ENCODE results near the gene CELA2A.
"Not testable (repeated sequence)": the region's sequence is repeated elsewhere in the genome, so short reads cannot be mapped to it uniquely, and the experiment has no call there.

Gene CELA2A

DNA sequence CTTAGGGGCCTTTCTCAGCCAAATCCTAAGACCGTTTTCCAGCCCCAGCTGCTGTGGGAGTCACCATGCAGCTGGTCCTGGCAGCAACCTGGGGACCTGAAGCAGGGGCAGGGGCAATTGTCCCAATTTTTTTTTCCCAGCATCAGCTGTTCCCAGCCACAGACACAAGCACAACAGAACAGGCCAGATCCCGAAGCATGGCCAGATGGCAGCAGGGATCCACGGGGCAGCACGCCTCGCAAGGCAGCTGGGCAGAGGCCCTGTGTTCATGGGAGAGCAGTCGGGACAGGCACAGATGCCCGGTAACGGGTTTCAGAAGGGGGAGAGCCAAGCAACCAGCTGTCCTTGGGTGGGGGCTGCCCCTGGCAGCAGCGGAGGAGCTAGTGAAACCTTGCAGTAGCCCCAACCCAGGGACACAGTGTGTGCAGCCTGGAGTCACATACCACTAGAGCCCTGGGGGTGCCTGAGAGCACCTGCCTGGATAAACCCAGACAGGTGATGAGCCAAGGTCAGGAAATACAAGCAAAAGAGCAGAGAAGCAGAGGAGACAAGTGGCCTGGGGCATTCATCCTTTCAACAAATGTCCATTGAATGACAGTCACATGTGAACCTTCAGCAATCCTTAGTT lies 13.4 kb downstream of the CELA2A start:
- DNase-seq, result peak; percentile 80 to 94

DNA sequence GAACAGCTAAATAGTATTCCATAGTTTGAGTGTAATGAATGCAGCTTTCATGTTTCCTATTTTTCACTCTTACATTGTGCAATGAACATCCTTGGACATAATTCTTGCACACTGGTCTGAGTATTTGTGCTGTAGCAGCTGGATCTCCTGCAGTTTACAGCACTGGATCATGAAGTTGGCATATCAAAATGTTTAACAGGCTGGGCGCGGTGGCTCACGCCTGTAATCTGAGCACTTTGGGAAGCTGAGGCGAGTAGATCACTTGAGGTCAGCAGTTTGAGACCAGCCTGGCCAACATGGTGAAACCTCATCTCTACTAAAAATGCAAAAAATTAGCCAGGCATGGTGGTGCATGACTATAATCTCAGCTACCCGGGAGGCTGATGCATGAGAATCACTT lies 14.5 kb downstream of the CELA2A start:
- not testable (repeated sequence) for DNase-seq

DNA sequence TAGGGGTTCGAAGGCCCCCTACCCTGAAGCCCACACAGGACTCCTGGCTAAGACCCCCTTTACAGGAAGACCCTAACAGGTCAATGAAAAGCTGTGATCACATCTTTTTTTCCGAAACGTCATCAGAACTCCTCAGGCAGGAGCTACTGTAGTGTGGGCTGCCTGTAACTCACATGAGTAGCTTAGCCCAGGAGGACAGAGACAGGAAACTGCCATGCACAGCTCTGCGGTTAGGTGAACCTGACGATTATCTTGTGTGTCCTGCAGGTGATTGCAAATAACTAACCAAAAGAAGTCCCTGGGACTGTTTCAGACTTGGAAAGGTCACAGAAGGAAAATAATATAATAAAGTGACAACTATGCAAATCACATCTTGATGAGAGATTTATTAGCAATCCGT lies 15.2 kb downstream of the CELA2A start:
- DNase-seq, result not testable (repeated sequence)

DNA sequence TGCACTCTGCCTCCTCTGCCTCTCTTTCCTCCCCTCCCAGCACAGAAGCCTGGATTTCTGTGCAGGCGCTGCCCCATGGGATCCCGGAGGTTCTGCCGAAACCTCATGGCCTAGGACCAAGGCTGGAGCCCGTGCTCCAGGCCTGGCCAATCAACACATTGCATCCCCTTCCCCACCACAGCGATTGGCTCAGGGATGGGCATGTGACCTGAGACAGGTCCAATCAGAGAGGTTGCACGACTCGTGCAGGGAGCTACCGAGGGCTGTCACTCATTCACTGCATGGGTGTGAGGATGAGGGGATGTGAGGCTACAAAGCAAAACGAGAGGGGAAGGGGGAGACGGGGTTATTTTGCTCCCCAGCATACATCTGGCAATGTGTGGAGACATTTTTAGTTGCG lies 16.1 kb downstream of the CELA2A start:
- DNase-seq, result no peak

DNA sequence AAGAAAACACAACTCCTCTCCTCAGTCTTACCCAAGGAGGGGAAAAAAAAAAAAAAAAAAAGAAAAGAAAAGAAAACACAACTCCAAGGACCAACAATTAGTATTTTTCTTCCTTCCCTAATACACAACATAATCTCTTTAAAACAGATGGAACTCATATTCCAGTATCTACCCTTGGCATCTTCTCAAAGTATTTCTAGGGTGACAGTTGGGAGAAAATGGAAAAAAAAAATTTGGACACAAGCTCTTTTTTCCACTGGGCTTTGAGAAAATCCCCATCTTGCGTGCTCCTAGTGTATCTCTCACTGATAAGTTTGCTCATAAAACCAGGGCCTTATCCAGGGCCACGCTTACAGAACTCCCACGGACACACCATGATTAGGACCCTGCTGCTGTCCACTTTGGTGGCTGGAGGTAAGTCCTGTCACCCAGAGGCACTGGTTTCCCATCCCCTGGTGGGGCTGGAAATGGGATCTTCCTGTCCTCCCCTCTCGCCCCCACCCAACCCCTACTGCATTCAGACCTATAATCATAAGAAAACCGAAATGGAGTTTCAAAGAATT lies 19.3 kb downstream of the CELA2A start, which contains the start of gene CELA2B:
CELA2B (plus strand) TSS at position 353 of the 563 bp plus-strand sequence; CDS start at position 375, 22 bp downstream.
- DNase-seq, result no peak

DNA sequence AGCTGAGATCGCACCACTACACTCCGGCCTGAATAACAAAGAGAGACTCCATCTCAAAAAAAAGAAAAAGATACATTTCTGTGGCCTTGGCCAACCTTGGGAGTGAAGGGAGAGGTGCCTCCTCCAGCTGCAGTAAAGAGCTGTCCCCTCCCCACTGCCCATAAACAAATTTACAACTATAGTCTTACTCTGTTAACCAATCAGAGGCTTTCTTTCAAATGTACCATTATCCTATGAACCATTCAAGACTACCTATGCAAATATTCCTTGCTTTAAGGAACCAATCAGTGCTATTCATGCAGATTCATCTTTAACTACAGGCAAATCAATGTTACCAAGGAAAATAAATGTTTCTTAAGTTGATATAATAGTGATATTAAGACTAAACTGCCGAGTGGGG lies 20.4 kb downstream of the CELA2A start:
- DNase-seq, result no peak

DNA sequence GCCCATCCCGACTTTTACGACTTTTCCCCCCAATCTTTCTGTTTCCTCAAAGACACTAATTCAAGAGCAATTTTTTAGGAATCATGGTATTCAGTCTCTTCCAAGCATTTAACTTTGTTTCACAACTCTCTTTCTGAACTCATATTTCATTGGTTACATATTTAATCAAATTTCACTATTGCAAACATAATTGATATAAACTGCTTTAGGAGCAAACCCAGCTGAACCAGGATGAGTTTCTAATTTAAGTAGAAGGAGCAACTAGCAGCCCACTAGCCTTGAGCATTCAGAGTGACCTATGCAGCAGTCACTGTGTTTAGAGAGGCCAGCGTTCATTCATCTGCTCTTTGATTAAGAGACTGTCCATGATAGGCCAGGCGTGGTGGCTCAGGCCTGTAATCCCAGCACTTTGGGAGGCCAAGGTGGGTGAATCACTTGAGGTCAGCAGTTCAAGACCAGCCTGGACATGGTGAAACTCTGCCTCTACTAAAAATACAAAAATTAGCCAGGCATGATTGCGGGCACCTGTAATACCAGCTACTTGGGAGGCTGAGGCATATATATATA lies 21.2 kb downstream of the CELA2A start:
- DNase-seq, result no peak

DNA sequence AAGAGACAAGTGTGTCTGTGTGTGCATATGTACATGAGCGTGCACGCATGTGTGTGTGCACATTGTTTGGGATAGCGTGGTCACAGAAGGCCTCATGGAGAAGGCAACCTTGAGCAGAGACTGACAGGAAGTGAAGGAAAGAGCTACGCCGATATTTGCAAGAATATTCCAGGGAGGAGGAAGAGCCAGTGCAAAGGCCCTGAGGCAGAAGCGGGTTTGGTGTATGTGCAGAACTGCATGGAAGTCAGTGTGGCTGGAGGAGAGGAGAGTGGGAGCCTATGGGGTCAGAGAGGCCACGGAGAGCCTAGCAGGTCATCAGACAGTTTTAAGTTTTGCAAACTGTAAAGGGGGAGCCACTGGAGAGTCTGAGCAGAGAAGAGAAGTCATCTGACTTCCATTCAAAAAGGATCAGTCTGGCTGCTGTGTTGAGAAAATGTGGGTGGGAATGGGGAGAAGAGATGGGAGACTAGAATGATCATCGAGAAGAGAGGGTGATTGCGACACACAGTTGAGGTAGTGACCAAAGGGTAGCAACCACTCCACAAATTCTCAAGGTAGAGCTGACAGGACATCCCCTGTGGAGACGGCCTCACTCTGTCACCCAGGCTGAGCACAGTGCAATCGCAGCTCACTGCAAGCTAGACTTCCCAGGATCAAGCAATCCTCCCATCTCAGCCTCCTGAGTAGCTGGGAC lies 23.3 kb downstream of the CELA2A start:
- DNase-seq, result no peak

DNA sequence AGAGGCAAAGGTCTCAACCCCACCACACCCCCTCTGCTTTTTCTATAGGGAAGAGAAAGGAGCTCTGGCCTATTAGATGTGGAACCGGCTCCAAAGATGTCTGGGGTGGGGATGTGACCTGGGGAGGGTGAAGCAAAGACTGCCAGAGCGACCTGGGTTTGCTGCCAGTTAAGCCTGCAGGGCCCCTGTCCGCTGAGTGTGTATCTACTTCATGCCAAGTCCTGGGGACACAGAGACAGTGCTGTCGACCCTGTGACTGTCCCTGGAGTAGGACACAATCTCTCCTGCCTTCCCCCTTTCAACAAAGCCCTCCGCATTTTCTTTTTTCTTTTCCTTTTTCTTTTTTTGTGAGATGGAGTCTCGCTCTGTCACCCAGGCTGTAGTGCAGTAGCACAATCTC lies 25.9 kb downstream of the CELA2A start:
- DNase-seq, result not testable (repeated sequence)

DNA sequence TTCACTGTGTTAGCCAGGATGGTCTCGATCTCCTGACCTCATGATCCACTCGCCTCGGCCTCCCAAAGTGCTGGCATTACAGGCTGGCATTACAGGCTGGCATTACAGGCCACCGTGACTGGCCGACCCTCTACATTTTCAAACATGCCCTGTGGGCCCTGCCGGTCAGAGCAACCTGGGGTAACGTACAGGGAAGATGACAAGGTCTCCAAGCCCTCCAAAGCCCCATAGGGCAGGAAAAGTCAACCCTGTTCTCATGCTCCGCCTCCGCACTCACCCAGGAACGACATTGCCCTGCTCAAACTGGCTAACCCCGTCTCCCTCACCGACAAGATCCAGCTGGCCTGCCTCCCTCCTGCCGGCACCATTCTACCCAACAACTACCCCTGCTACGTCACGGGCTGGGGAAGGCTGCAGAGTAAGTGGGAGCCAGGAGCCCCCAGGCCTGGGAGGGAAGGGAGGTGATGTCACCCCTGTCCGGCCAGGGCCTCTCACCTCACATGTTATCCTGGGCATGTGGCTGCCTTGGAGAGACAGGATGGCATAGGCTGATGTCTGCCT lies 26.5 kb downstream of the CELA2A start:
- not testable (repeated sequence) for DNase-seq

DNA sequence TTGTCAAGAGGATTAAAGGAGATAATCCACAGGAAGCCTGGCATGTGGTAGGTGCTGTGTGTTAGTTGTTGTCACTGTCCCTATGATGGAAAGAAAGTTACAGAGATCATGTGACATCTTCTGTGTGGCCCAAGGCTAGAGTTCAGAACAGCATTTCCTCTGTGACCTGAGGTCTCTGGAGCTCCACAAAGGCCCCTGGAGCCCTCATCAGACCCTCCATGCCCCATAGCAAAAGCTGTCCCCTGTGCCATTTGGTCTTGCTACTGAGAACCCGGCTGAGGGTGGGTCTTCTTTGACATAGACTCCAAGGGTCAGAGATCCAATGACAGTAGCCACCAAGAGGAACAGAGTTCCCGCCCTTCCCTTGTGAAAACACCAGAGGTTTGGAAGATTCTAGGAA lies 27.4 kb downstream of the CELA2A start:
- DNase-seq, result peak; percentile 31 to 72

DNA sequence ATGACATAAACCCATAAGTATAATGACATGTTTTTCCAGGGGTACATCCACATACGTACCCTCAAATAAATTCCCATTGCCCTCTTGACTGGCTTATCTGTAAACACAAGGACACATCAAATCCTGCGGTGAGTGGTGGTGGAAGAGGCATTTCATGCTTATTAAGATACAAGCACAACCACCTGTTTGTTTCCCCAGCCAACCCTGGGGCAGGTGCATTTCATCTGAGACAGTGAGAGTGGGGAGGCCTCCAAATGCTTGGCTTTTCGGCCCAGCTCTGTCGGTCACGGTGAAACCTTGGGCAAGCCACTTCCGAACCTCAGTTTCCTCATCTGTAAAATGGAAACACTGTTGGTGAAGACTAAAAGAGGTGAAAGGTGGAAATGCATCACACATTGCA lies 27.9 kb downstream of the CELA2A start:
- DNase-seq, result not testable (repeated sequence)

DNA sequence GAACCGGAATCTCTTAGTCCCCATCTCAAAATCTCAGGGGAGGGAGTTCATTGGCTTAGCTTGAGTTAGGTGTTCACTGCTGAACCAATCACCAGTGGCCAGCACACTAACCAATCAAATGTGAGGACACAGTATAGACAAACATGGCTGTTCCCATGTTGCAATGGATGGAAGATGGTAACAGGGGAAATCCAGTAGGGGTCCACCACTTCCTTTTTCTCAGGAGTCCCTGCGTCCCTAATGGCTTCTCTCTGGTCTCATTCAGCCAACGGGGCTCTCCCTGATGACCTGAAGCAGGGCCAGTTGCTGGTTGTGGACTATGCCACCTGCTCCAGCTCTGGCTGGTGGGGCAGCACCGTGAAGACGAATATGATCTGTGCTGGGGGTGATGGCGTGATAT lies 29.1 kb downstream of the CELA2A start:
- DNase-seq, result no peak

DNA sequence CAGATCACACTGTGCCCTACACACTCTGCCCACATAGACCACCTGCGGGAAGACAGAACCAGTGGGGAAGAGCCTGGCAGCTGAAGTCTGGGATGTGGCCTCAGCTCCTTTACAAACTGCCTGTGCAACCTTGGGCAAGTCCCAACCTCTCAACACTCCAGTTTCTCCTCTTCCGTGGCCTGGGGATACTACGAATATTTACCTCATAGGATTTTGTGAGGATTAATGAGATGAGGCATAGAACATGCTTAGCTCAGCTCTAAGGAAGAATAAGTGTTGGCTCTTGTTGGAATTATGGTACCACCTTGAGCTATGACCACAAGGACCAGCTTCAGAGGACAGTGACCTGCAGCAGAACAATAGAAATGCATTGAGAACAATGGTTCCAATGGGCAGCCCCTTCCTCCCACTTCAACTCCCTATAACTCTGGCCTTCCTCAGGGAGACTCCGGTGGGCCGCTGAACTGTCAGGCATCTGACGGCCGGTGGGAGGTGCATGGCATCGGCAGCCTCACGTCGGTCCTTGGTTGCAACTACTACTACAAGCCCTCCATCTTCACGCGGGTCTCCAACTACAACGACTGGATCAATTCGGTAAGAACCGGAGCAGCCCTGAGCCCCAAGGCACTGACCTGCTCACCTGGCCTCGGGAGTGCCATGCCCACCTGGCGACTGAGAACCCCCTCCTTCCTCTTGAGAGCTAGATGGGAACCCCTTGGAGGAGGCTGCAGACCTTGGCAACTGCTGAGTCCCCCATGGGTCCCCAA lies 30.5 kb downstream of the CELA2A start:
- not testable (repeated sequence) for DNase-seq

DNA sequence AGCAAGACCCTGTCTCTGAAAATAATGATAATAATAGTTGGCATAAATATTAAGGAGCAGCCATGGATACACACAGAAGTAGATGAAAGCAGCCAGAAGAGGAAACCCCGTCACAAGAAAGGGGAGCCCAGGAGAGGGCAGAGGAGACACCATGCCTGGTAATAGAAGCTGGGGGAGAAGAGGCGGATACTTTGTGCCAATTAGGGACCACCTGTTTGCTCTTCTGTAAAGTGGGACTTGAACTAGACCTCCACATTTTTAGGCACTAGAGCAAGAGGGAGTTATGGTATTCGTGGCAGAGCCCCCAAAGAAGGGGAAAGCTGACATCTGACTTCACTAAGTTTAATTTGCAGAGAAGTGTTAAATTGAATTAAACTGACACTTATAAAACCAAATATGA lies 31.8 kb downstream of the CELA2A start:
- DNase-seq, result peak in 1 of 2 experiments; percentile 22

DNA sequence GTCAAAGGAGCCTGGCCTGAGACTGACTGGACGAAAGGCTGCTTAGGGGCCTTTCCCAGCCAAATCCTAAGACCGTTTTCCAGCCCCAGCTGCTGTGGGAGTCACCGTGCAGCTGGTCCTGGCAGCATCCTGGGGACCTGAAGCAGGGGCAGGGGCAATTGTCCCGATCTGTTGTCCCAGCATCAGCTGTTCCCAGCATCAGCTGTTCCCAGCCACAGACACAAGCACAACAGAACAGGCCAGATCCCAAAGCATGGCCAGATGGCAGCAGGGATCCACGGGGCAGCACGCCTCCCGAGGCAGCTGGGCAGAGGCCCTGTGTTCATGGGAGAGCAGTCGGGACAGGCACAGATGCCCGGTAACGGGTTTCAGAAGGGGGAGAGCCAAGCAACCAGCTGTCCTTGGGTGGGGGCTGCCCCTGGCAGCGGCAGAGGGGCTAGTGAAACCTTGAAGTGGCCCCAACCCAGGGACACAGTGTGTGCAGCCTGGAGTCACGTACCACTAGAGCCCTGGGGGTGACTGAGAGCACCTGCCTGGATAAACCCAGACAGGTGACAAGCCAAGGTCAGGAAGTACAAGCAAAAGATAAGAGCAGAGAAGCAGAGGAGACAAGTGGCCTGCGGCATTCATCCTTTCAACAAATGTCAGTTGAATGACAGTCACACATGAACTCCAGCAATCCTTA lies 32.7 kb downstream of the CELA2A start:
- DNase-seq, result peak; percentile 92 to 98

DNA sequence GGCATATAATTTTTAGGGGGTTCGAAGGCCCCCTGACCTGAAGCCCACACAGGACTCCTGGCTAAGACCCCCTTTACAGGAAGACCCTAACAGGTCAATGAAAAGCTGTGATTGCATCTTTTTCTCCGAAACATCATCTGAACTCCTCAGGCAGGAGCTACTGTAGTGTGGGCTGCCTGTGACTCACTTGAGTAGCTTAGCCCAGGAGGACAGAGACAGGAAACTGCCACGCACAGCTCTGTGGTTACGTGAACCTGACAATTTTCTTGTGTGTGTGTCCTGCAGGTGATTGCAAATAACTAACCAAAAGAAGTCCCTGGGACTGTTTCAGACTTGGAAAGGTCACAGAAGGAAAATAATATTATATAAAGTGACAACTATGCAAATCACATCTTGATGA lies 34.5 kb downstream of the CELA2A start:
- DNase-seq, result not testable (repeated sequence)

DNA sequence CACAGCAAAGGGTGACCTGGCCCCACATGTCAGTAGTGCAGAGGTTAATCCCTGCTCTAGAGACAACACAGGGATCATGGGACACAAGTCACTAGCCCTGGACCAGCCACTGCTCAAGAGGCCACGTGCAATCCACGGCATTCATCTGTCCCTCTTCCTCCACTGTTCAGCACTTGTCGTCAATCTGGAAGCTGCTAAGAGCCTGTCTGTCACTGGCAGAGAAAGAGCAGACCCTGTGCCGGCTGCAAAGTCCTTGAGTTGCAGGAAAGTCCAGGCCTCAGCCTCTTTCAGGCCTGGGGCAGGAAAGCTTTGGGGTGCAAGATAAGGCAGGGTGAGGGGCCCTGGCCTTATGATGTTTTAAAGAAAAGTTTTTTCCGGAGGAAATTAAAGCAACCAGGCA lies 36.1 kb downstream of the CELA2A start:
- DNase-seq, result peak in 1 of 2 experiments; percentile 34

DNA sequence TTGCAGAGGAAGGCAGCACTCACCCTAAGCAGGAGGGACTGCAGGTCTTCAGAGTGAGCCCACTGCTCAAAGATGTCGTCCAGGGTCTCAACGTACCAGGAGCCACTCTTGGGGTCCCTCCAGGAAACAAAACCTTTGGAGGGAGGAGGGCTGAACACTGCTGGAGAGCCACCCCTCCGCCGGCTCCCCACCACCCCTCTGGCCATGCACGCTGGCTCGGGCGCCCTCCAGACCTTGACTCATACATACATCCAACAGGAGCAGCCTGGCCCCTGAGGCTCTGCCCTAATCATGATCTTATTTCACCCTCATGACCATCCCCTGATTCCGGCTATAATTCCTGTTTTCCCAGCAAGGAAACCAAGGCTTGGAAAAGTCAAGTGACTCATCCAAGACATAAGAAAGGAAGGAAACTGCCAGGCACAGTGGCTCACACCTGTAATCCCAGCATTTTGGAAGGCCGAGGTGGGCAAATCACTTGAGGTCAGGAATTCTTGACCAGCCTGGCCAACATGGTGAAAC lies 37.4 kb downstream of the CELA2A start:
- DNase-seq, result no peak

DNA sequence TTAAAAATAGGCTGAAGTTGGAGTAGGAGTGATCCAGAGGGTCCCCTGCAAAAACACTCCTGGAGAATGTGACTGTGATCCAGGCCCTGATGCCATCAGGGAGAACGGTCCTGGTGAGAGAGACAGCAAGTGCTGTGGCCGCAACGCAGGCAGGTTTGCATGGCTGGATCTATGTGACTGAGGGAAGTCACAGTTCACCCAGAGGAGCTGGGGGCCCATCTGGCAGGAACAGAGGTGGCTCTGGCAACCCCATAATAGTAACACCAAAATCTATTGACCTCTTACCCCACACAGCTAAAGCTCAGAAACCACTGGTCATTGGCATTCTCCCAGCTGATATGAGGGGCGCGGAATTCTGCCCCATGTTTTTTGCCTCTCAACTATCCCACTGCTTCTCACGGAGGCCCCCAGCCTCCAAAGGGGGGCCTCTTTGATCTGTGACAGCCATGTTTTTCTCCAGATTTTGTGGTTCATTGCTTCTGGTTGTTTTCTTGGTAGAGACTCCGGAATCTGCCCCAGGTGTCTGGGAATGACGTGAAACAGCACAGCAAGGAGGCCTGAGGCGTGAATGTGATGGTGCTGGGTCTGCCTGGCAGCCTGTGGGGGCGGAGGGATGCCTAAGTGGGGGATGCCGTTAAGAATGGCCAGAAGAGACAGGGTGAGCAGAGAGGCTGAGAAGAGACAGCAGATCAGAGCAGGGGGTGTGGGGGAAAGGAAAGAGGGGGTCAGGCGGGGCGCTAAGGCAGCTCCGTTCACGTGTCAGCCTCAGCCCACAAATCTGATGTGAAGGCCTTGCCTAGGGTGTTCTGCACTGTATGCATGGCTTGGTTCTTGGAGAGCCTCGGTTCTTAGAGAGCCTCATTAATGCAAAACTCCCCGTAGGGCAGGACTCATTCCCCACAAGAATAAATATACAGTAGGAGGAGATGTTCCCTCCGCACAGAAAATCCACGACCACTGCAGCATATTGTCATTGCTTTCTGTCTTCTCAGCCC lies 43.9 kb downstream of the CELA2A start:
- DNase-seq, result no peak

All from NCI-H524 (cell line).